Measurements from ENCODE around the gene ELL. TPM values are rescaled to one million over a fixed set of nuclear protein-coding genes. Genes with fewer than 3 reads are reported as not detected.

ELL gene
- polyA plus RNA-seq, 3 donors = 12.2 to 35.3 (median 12.6) TPM

- H3K27me3 Mint-ChIP-seq (ENCODE audit: low read depth in 3 of 3) = peaks cover 6 to 20% (median 9%) of the 10 kb centered on the region in 3 donors
- peaks cover 0 to 3% of the 10 kb centered on the region in 2 donors for H3K36me3 ChIP-seq (replicated peaks in 1 of 2; ENCODE audit: control insufficient read depth in 1 of 2, insufficient read depth in 2 of 2, low read length in 2 of 2)
- H3K27ac Mint-ChIP-seq = peak overlapping the region in 5 of 7 donors; percentile 54 to 72 (median 56)
- WGBS (ENCODE audit: insufficient coverage) = 1% methylated on average over 62 of the region's 77 CpGs
- DNase-seq = peak; percentile 85 to 88 (median 85)
- peaks cover 23 to 38% of the 10 kb centered on the region in 2 donors for H3K4me1 ChIP-seq (ENCODE audit: control insufficient read depth in 1 of 2, insufficient read depth in 2 of 2, low read length in 2 of 2)
- peak overlapping the region in 1 of 2 donors; percentile 20 for H3K27ac ChIP-seq (ENCODE audit: low read depth in 1 of 2, low read length in 2 of 2)
- H2AFZ ChIP-seq (ENCODE audit: insufficient read depth, low read depth, low read length, poor library complexity, severe bottlenecking) = peak overlapping the region; percentile 50
- H3K9ac ChIP-seq (ENCODE audit: insufficient read depth, low read length, poor library complexity, severe bottlenecking) = peak overlapping the region; percentile 49
- peaks cover 76% of the 10 kb centered on the region for H4K20me1 ChIP-seq (ENCODE audit: insufficient read depth, low read length)
- peak overlapping the region; percentile 79 for H3K4me2 ChIP-seq (replicated peaks; ENCODE audit: extremely low read depth, low read length, poor library complexity, severe bottlenecking)
- peaks cover 21% of the 10 kb centered on the region for H3K4me1 Mint-ChIP-seq
- H3K4me3 Mint-ChIP-seq = peak overlapping the region; percentile 35 to 45
- no peak for TF ChIP-seq CTCF (IDR thresholded peaks at IDR 0.05)
- H3K9me3 Mint-ChIP-seq = no peaks in the 10 kb centered on the region
- H3K9me3 ChIP-seq (replicated peaks in 1 of 2; ENCODE audit: control insufficient read depth in 1 of 2, insufficient read depth in 1 of 2, low read length in 2 of 2) = no peaks in the 10 kb centered on the region
- peaks cover 1 to 19% of the 10 kb centered on the region in 2 donors for H3K36me3 Mint-ChIP-seq
- peaks cover 19% of the 10 kb centered on the region for H3K79me2 ChIP-seq (ENCODE audit: insufficient read depth, low read length)
- H3K4me3 ChIP-seq (replicated peaks in 1 of 3; ENCODE audit: low read depth in 2 of 3, low read length in 3 of 3) = peak overlapping the region; percentile 16 to 69 (median 25)
- H3K27me3 ChIP-seq (ENCODE audit: control insufficient read depth in 2 of 2, insufficient read depth in 2 of 2, low read length in 2 of 2) = peaks cover 0 to 13% of the 10 kb centered on the region in 2 donors
- intact Hi-C loops (cut with micrococcal nuclease) = no loop called here
These were observed 92.8 kb downstream of the ELL start for GRCh38 chr19:18428787-18429674.

DNA sequence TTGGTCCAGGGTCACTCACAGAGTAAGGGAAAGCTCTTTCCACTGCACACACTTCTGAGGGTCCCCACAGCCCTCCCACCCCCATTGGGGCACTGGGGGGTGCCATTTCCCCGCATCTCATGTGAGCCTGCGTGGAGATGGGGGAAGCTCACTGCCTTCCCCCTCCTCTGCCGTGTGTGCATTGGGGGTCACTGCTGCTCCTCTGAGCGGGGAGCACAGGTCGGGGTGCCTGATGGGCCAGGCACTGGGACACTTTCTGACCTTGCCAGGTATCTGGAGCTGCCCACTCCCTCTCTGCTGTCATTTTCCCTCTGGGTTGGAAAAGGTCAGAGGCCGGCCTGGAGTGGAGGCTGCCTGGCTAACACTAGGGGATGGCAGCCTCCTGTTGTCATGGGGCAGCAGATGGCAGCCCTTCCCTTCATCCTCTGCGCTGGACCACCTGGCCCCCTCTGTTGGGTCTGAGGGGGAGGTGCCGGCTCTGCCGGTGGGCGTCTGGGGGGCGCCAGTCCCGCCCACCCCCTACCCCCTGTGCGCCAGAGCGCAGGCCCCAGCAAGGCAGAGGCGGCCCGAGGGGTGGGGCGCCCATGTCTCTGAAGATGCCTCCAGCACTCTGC is 93.6 kb downstream of the ELL start:
- H3K27me3 ChIP-seq (ENCODE audit: control insufficient read depth in 2 of 2, insufficient read depth in 2 of 2, low read length in 2 of 2) = peaks cover 0 to 11% of the 10 kb centered on the region in 2 donors
- H3K36me3 Mint-ChIP-seq = peaks cover 2 to 20% of the 10 kb centered on the region in 2 donors
- H3K27ac ChIP-seq (ENCODE audit: low read depth in 1 of 2, low read length in 2 of 2) = no peak overlapping the region
- H3K4me3 ChIP-seq (replicated peaks in 1 of 3; ENCODE audit: low read depth in 2 of 3, low read length in 3 of 3) = peak overlapping the region in 1 of 3 experiments; percentile 69
- peaks cover 22 to 34% of the 10 kb centered on the region in 2 donors for H3K4me1 ChIP-seq (ENCODE audit: control insufficient read depth in 1 of 2, insufficient read depth in 2 of 2, low read length in 2 of 2)
- H3K36me3 ChIP-seq (replicated peaks in 1 of 2; ENCODE audit: control insufficient read depth in 1 of 2, insufficient read depth in 2 of 2, low read length in 2 of 2) = peaks cover 0 to 3% of the 10 kb centered on the region in 2 donors
- no peak overlapping the region for H3K4me3 Mint-ChIP-seq
- no peaks in the 10 kb centered on the region for H3K9me3 ChIP-seq (replicated peaks in 1 of 2; ENCODE audit: control insufficient read depth in 1 of 2, insufficient read depth in 1 of 2, low read length in 2 of 2)
- H2AFZ ChIP-seq (ENCODE audit: insufficient read depth, low read depth, low read length, poor library complexity, severe bottlenecking) = no peak overlapping the region
- H3K4me1 Mint-ChIP-seq = peaks cover 21% of the 10 kb centered on the region
- 91% methylated on average over 10 of the region's 17 CpGs for WGBS (ENCODE audit: insufficient coverage)
- H3K9ac ChIP-seq (ENCODE audit: insufficient read depth, low read length, poor library complexity, severe bottlenecking) = peak overlapping the region; percentile 49
- no peak for DNase-seq
- peak overlapping the region in 4 of 7 donors; percentile 31 to 70 (median 54) for H3K27ac Mint-ChIP-seq
- TF ChIP-seq CTCF (IDR thresholded peaks at IDR 0.05) = no peak
- no peaks in the 10 kb centered on the region for H3K9me3 Mint-ChIP-seq
- peak overlapping the region; percentile 79 for H3K4me2 ChIP-seq (replicated peaks; ENCODE audit: extremely low read depth, low read length, poor library complexity, severe bottlenecking)
- peaks cover 81% of the 10 kb centered on the region for H4K20me1 ChIP-seq (ENCODE audit: insufficient read depth, low read length)
- H3K79me2 ChIP-seq (ENCODE audit: insufficient read depth, low read length) = peaks cover 26% of the 10 kb centered on the region
- H3K27me3 Mint-ChIP-seq (ENCODE audit: low read depth in 3 of 3) = peaks cover 8 to 15% (median 10%) of the 10 kb centered on the region in 3 donors
- intact Hi-C loops (cut with micrococcal nuclease) = no loop called here

Data from CD14-positive monocyte (primary cell).